Stimulated activated CD8-positive, alpha-beta memory T cell treated with anti-CD3 and anti-CD28 coated beads, Interleukin-4, amount 100 ng/mL, for 4 hours (primary cell): ENCODE data around the gene NIPSNAP3A.

Experiments
- DNase-seq, 2 donors: peaks; one replicate each; pipeline ENCODE4 v3.0.0-alpha.2; 2020; ENCODE audit warnings: low read depth in 2 of 2, low spot score in 1 of 2

Gene NIPSNAP3A

GRCh38 chr9:104805441-104805840 is 58.0 kb downstream of the NIPSNAP3A start:
- DNase-seq = no peak

GRCh38 chr9:104808035-104808614 is 60.6 kb downstream of the NIPSNAP3A start:
- DNase-seq = no peak
